ENCODE measurements around the gene MAP3K7. TPM values are rescaled to one million over a fixed set of nuclear protein-coding genes. Genes with fewer than 3 reads are reported as not detected.

Gene MAP3K7
- total RNA-seq, 4 donors from 2014 or later, result 21.7 to 27.9 (median 25.3) TPM

DNA sequence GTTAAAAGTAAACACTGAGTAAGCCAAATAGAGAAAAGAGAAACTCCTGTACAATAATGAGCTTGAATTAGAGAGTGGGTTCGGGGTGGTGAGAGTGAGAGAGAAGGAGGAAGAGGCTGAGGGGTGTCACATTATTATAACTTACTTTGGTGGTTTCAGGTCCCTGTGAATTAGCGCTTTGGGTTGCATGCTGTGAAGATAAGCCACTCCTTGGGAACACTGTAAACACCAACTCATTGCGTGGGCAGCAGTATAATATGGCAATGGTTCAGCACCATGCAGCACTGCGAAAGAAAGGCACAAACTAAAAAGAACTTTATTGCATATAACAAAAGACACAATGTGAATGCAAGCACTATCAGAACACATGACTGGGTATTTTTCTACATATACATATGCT, 26.9 kb downstream of the MAP3K7 start:
- TF ChIP-seq, protein P1, sequence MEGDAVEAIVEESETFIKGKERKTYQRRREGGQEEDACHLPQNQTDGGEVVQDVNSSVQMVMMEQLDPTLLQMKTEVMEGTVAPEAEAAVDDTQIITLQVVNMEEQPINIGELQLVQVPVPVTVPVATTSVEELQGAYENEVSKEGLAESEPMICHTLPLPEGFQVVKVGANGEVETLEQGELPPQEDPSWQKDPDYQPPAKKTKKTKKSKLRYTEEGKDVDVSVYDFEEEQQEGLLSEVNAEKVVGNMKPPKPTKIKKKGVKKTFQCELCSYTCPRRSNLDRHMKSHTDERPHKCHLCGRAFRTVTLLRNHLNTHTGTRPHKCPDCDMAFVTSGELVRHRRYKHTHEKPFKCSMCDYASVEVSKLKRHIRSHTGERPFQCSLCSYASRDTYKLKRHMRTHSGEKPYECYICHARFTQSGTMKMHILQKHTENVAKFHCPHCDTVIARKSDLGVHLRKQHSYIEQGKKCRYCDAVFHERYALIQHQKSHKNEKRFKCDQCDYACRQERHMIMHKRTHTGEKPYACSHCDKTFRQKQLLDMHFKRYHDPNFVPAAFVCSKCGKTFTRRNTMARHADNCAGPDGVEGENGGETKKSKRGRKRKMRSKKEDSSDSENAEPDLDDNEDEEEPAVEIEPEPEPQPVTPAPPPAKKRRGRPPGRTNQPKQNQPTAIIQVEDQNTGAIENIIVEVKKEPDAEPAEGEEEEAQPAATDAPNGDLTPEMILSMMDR (IDR thresholded peaks at IDR 0.05), result no peak
- ATAC-seq (ENCODE audit: low FRiP score), result no peak
- no peak for DNase-seq (ENCODE audit: low spot score)

DNA sequence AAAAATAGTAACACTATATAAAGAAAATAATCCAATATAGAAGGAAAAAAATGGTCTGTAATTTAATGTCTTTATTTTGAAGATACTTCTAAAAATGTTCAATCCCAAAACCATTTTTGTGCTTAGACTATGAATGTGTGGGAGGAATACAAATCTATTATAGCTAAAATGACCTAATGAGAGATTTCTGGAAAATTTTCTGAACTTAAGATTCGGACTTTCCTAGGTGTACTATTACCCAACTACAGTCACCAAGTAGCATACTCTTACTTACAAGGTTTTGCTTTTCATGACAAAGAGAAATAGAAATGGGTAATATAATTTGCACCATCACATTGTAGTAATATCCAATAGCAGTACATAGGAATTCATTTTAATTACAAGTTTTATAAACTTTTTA, 29.9 kb downstream of the MAP3K7 start:
- TF ChIP-seq, protein P1 (IDR thresholded peaks at IDR 0.05), result no peak
- DNase-seq (ENCODE audit: low spot score) (no peak), ATAC-seq (ENCODE audit: low FRiP score) (no peak)

DNA sequence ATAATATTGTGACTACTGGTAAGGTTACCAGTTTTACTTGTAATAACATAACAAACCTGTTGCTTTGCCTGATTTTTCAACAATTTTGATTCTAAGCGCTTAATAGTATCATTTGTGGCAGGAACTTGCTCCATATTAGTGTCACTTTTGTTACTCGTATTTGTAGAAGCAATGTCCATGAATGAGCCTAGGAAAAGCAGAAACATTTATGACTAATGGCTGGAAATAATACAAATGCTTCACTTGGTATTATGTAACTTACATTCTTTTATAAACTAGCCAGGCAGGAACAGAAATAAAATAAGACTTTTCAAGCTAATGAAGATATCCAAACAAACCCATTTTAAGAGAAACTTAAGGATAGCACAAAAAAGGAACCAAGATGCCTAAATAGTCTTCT, 38.9 kb downstream of the MAP3K7 start:
- DNase-seq (ENCODE audit: low spot score) (no peak), ATAC-seq (ENCODE audit: low FRiP score) (no peak)
- TF ChIP-seq, protein P1 (IDR thresholded peaks at IDR 0.05), result no peak

DNA sequence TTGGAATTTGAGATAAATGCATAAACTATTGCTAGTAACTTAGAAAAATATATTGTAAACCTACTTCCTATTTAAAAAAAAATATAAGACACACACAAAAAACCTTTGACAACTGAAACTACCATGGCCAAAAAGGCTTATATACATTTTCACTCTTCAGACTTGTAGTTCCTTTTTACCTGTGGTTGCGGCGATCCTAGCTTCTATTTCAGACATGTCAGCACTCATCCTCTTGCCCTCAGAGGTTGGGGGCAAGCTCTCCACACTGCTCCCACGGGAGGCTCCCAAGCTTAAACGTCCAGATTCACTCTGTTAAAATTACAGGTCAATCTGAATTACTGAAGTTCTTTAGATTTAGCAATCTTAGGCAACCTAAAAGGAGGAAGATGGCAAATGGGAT, 39.8 kb downstream of the MAP3K7 start:
- ATAC-seq (ENCODE audit: low FRiP score) (no peak), DNase-seq (ENCODE audit: low spot score) (no peak)
- TF ChIP-seq, protein P1 (IDR thresholded peaks at IDR 0.05), result no peak

DNA sequence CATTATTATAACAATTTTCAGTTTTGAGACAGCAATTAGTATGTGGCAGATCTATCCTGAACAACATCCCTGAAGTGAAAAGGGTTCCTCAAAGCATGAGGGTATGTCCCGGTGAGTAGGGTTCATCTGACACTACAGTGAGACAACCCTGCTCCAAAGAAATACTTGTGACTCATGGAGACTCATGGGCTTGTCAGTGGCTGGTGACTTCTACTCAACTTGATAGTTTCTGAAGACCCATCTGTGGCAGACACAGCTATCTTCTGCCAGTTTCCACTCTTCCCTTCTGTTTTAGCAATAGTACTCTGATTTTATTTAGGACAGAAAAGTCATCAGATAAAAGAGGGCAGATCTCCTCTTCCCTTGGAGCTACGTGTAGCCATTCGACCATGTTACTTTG, 41.4 kb downstream of the MAP3K7 start:
- ATAC-seq (ENCODE audit: low FRiP score), result no peak
- no peak for DNase-seq (ENCODE audit: low spot score)
- TF ChIP-seq, protein P1 (IDR thresholded peaks at IDR 0.05), result no peak

DNA sequence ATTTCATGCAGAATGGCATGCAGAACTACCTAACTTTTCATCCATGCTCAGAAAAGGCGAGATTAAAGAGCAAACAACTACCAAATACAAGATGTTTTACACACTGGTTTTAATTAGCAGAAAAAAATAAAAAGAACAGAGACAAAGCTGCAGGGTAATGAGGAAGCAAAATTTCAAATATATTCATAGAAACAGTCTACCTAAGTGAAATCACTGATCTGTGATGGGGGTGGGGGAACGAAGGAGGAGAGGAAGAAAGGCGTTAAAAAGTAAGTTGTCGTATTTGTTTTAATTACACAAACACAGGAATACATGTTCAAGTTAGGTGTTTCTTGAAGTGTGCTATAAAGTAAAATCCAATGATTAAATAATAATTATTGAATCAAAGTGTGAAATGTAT, 42.1 kb downstream of the MAP3K7 start:
- no peak for DNase-seq (ENCODE audit: low spot score)
- TF ChIP-seq, protein P1 (IDR thresholded peaks at IDR 0.05), result no peak
- ATAC-seq (ENCODE audit: low FRiP score), result no peak

DNA sequence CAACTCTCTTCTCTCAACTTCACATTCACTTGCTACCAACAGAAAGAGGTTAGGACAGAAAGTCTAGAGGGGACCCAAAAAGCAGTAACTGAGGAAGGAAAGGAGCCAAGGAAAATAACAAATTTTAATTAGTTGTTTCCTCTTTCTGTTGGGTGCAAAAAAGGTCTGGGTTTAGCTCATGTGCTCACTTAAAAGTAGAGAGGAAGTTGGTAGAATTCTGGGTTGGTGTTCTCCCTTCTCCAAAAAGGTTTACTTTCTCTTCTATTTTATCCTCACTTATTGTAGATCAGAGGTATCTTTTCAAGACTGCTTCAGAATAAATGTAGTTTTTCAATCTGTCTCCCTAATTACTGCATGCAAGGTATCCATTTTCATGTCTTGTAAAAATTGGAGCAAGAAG, 42.8 kb downstream of the MAP3K7 start:
- TF ChIP-seq, protein P1 (IDR thresholded peaks at IDR 0.05), result no peak
- ATAC-seq (ENCODE audit: low FRiP score) (no peak), DNase-seq (ENCODE audit: low spot score) (no peak)
